Activated naive CD4-positive, alpha-beta T cell treated with anti-CD3 and anti-CD28 coated beads, Interleukin-2, amount 50 U/mL, for 16 hours (primary cell): ENCODE results near the gene NRXN2.

ENCODE experiments used
- DNase-seq: peaks from one replicate; pipeline ENCODE4 v3.0.0-alpha.2; 2020

Gene NRXN2

GRCh38 chr11:64723117-64723906, at the start of gene NRXN2:
TSS of gene NRXN2 (minus strand) at chr11:64723197. CDS start at chr11:64713699, 9,498 bp downstream.
- peak; percentile 88 for DNase-seq

GRCh38 chr11:64772303-64773018, 49.5 kb upstream of the NRXN2 start:
- no peak for DNase-seq

- no peak for DNase-seq
These were observed 48.9 kb upstream of the NRXN2 start for GRCh38 chr11:64771861-64772260.

- DNase-seq = no peak
These were observed 47.1 kb upstream of the NRXN2 start for GRCh38 chr11:64770120-64770519.

GRCh38 chr11:64769283-64769682, 46.3 kb upstream of the NRXN2 start:
- DNase-seq = no peak

GRCh38 chr11:64768300-64768694, 45.3 kb upstream of the NRXN2 start:
- DNase-seq = no peak

GRCh38 chr11:64767344-64768299, 44.6 kb upstream of the NRXN2 start:
- DNase-seq = peak; percentile 80

GRCh38 chr11:64766881-64767280, 43.9 kb upstream of the NRXN2 start:
- DNase-seq = no peak

- no peak for DNase-seq
These were observed 43.1 kb upstream of the NRXN2 start for GRCh38 chr11:64765851-64766665.

- DNase-seq = no peak
These were observed 42.4 kb upstream of the NRXN2 start for GRCh38 chr11:64765291-64765850.

GRCh38 chr11:64764753-64765152, 41.8 kb upstream of the NRXN2 start:
- no peak for DNase-seq

- DNase-seq = peak; percentile 55
These were observed 41.1 kb upstream of the NRXN2 start for GRCh38 chr11:64764040-64764611.

GRCh38 chr11:64763526-64764039, 40.6 kb upstream of the NRXN2 start:
- DNase-seq = no peak

- no peak for DNase-seq
These were observed 39.9 kb upstream of the NRXN2 start for GRCh38 chr11:64762674-64763525.

GRCh38 chr11:64762277-64762673, 39.3 kb upstream of the NRXN2 start:
- DNase-seq = no peak

GRCh38 chr11:64760759-64761420, 37.9 kb upstream of the NRXN2 start:
- DNase-seq = no peak

GRCh38 chr11:64759722-64760719, 37.0 kb upstream of the NRXN2 start, which contains the start of gene PYGM:
TSS of gene PYGM (minus strand) at chr11:64759974. CDS start at chr11:64759898, 76 bp downstream.
- no peak for DNase-seq

GRCh38 chr11:64759131-64759721, 36.2 kb upstream of the NRXN2 start:
- no peak for DNase-seq
